ENCODE data around the gene CEP162.
A peak's percentile ranks its signal among the peaks of the same experiment; 100 is the strongest.
"Not testable (repeated sequence)": the region's sequence is repeated elsewhere in the genome, so short reads cannot be mapped to it uniquely, and the experiment has no call there.

CEP162 gene

DNA sequence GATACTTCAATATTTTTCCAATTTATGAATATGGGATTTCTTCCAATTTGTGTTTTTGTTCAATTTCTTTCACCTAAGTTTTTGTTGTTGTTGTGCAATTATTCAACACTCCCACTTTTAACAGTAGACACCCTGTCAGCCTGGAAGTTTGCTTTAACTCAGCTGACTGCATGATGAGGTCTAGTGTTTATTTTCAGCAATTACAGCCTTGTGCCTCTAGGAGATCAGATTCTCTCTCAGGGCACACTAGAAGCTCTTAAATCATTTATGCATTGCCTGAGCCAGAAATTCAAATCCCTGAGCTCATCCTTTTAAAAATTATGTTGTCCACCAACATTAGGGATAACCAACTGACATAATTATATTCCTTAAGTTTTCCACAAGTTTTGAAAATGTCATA lies 108.2 kb downstream of the CEP162 start:
- Histone ChIP-seq H3K27ac (no peak overlapping the region), H3K36me3 (replicated peaks) (no peaks in the 10 kb centered on the region), H3K4me3 (ENCODE audit: low read depth, low read length) (no peak overlapping the region), H3K27me3 (replicated peaks) (no peaks in the 10 kb centered on the region)
- no peak for TF ChIP-seq CTCF (IDR thresholded peaks at IDR 0.05; ENCODE audit: low read depth, low read length, missing control alignments)
- DNase-seq = no peak
- in situ Hi-C loops (cut with HindIII; ENCODE audit: low pct_ligation_motif_present, low sequenced_read_pairs) = no loop called here

- DNase-seq = no peak
- Histone ChIP-seq H3K27me3 (replicated peaks) (no peaks in the 10 kb centered on the region), H3K4me3 (ENCODE audit: low read depth, low read length) (no peak overlapping the region), H3K27ac (no peak overlapping the region), H3K36me3 (replicated peaks) (no peaks in the 10 kb centered on the region)
- TF ChIP-seq CTCF (IDR thresholded peaks at IDR 0.05; ENCODE audit: low read depth, low read length, missing control alignments) = no peak
- in situ Hi-C loops (cut with HindIII; ENCODE audit: low pct_ligation_motif_present, low sequenced_read_pairs) = no loop called here
Observed at GRCh38 chr6:84118191-84118590, 109.3 kb downstream of the CEP162 start.

- H3K27me3 ChIP-seq (replicated peaks); DNase-seq; H3K27ac ChIP-seq; H3K4me3 ChIP-seq (ENCODE audit: low read depth, low read length); H3K36me3 ChIP-seq (replicated peaks); in situ Hi-C loops (cut with HindIII; ENCODE audit: low pct_ligation_motif_present, low sequenced_read_pairs): not testable (repeated sequence)
Observed at GRCh38 chr6:84114933-84115594, 112.4 kb downstream of the CEP162 start.

DNA sequence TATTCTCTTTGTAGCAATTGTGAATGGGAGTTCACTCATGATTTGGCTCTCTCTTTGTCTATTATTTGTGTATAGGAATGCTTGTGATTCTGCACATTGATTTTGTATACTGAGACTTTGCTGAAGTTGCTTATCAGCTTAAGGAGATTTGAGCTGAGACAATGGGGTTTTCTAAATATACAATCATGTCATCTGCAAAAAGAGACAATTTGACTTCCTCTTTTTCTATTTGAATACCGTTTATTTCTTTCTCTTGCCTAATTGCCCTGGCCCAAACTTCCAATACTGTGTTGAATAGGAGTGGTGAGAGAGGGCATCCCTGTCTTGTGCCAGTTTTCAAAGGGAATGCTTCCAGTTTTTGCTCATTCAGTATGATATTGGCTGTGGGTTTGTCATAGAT lies 116.1 kb downstream of the CEP162 start:
- H3K27me3 ChIP-seq (replicated peaks); in situ Hi-C loops (cut with HindIII; ENCODE audit: low pct_ligation_motif_present, low sequenced_read_pairs); H3K27ac ChIP-seq; H3K4me3 ChIP-seq (ENCODE audit: low read depth, low read length); H3K36me3 ChIP-seq (replicated peaks); DNase-seq: not testable (repeated sequence)

DNA sequence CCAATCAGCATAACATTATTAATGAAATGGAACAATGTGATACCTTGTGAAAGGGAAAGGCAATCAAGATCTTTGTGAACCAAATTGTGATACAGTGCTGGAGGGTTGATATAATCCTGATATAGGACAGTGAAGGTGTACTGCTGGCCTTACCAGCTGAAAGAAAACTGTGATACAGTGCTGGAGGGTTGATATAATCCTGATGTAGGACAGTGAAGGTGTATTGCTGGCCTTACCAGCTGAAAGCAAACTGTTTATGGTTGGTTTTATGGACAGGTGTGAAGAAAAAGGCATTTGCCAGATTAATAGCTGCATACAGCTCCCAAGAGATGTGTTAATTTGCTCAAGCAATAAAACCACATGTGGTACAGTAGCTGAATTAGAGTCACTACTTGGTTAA lies 119.9 kb downstream of the CEP162 start:
- in situ Hi-C loops (cut with HindIII; ENCODE audit: low pct_ligation_motif_present, low sequenced_read_pairs) = no loop called here
- no peaks in the 10 kb centered on the region for H3K27me3 ChIP-seq (replicated peaks)

DNA sequence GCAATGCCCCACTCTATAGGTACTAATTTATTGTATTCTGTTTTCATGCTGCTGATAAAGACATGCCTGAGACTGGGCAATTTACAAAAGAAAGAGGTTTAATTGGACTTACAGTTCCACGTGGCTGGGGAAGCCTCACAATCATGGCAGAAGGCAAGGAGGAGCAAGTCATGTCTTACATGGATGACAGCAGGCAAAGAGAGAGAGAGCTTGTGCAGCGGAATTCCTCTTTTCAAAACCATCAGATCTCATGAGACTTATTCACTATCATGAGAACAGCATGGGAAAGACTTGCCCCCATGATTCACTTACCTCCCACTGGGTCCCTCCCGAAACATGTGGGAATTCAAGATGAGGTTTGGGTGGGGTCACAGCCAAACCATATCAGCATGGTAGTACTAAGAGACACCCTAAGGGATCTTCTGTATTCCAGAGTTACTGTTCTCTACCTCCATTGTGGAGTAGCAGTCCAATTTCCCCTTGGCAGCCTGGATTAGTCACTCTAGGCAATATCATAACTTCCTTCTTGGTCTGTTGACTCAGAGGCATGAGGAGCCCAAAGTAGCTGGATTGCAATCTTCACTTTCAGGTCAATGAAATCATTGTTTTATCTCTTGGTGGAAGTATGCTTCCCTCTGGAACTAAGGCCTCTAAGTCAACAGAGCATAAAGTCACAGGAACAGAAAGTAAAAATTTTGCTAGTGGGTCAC lies 122.1 kb downstream of the CEP162 start:
- H3K36me3 ChIP-seq (replicated peaks); H3K27me3 ChIP-seq (replicated peaks); in situ Hi-C loops (cut with HindIII; ENCODE audit: low pct_ligation_motif_present, low sequenced_read_pairs); H3K27ac ChIP-seq; H3K4me3 ChIP-seq (ENCODE audit: low read depth, low read length): not testable (repeated sequence)
- DNase-seq = peak; percentile 59

More for the DNA sequence above, 119.9 kb downstream of the CEP162 start:
- no peaks in the 10 kb centered on the region for H3K36me3 ChIP-seq (replicated peaks)
- no peak overlapping the region for H3K4me3 ChIP-seq (ENCODE audit: low read depth, low read length)
- TF ChIP-seq CTCF (IDR thresholded peaks at IDR 0.05; ENCODE audit: low read depth, low read length, missing control alignments) = no peak
- no peak overlapping the region for H3K27ac ChIP-seq
- DNase-seq = no peak

DNA sequence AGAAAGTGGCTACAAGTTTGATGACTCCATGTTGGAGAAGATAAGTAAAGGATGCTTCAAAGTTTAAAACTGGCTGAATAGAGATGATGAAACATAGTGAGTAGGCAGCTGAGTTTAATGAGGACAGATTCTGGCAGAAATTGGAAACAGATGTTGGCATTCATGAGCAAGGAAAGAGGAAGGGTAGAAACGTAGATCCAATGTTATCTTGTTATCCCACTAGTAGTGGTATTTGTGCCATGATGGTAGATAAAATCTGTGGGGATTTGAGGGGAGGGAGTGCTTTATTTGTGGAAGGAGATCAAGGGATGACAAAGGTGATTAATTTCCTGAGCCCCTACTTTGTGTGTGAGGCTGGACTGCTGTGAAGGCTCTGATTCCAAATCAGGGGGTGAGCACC lies 124.4 kb downstream of the CEP162 start:
- no peak for DNase-seq
- no peak overlapping the region for H3K27ac ChIP-seq
- no peaks in the 10 kb centered on the region for H3K36me3 ChIP-seq (replicated peaks)
- in situ Hi-C loops (cut with HindIII; ENCODE audit: low pct_ligation_motif_present, low sequenced_read_pairs) = no loop called here
- no peaks in the 10 kb centered on the region for H3K27me3 ChIP-seq (replicated peaks)
- no peak overlapping the region for H3K4me3 ChIP-seq (ENCODE audit: low read depth, low read length)
- no peak for TF ChIP-seq CTCF (IDR thresholded peaks at IDR 0.05; ENCODE audit: low read depth, low read length, missing control alignments)
